ENCODE data around the gene NUDT22. TPM values are rescaled to one million over a fixed set of nuclear protein-coding genes. Genes with fewer than 3 reads are reported as not detected.

Gene NUDT22
- polyA plus RNA-seq, 1 donor (not counting 4 experiments of a cell fraction or from before 2014, with no cell fraction given): 31.1 TPM

DNA sequence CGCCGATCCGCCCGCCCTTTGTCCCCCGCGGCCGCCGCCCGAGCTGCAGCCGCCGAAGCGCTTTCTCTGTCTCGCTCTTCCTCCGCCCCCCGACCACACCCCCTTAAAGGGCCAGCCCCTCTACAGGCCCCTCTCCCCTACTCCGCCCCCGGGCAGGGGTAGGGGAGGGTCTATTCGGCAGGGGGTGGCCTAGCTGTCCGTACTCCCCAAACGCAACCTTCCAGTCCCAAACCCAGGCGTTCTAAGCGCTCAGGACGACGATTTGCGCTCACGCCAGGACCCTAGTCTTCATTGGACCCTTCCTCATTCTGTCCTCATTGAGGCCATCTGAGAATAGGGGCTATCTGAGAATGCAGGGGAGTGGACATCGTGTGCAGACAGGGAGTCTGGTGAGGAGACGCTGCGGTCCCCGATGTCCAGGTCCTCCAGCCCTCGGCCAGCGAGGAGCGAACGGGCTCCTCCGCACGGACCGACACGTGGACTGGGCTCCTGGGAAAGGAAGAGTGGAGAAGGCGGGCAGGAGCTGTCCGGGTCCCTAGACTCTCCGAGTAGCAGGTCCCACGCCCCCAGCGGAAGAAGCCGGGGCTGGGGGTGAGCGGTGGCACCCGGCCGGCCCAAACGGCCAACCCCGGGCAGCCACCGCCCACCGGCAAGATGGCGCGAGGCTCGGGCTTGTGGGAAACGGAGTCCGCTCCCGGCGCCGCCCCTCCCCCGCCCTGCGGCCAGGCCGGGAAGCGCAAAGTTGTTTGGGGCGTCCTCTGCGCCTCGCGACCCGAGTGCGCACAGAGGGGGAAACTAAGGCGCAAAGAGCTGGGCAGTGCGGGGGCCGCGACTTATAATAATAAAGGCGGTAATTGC, 21.0 kb downstream of the NUDT22 start, which contains the start of gene PPP1R14B:
Gene PPP1R14B, minus strand, starts transcription at position 73 of the 858 bp plus-strand sequence. CDS start 270 bp downstream, outside the sequence.
- H3K9ac ChIP-seq (ENCODE audit: control insufficient read depth, extremely low read depth, insufficient read depth, low read length): peak within 1 kb of the TSS; percentile 95
- peak within 1 kb of the TSS; percentile 94 for H3K27ac ChIP-seq (ENCODE audit: control insufficient read depth, insufficient read depth, low read length)
- no peaks in the 10 kb centered on the region for H4K20me1 ChIP-seq (ENCODE audit: control insufficient read depth, extremely low read depth, insufficient read depth, low read length)
- dilution Hi-C loops (cut with MboI; ENCODE audit: extremely low pct_ligation_motif_present, low sequenced_read_pairs): no loop called here
- peaks cover 6 to 14% of the 10 kb centered on the region in 2 experiments for H3K36me3 ChIP-seq (ENCODE audit: control insufficient read depth in 2 of 2, extremely low read depth in 1 of 2, insufficient read depth in 2 of 2, low read length in 2 of 2)
- H3K9me3 ChIP-seq (ENCODE audit: control insufficient read depth, low read depth, low read length): no peaks in the 10 kb centered on the region
- no peaks in the 10 kb centered on the region for H3K27me3 ChIP-seq (ENCODE audit: control insufficient read depth, extremely low read depth, insufficient read depth, low read length)
- peak within 1 kb of the TSS; percentile 68 for H2AFZ ChIP-seq (ENCODE audit: control insufficient read depth, low read length)
- peaks cover 36% of the 10 kb centered on the region for H3K4me1 ChIP-seq (ENCODE audit: control insufficient read depth, extremely low read depth, insufficient read depth, low read length)
- H3K9me1 ChIP-seq (ENCODE audit: control insufficient read depth, extremely low read depth, insufficient read depth, low read length): no peaks in the 10 kb centered on the region
- FAIRE-seq (no peak), DNase-seq (ENCODE audit: low read depth, low spot score) (no peak)
- no peak for TF ChIP-seq EZH2 (IDR thresholded peaks at IDR 0.05; ENCODE audit: low read length)
- TF ChIP-seq, protein P1, sequence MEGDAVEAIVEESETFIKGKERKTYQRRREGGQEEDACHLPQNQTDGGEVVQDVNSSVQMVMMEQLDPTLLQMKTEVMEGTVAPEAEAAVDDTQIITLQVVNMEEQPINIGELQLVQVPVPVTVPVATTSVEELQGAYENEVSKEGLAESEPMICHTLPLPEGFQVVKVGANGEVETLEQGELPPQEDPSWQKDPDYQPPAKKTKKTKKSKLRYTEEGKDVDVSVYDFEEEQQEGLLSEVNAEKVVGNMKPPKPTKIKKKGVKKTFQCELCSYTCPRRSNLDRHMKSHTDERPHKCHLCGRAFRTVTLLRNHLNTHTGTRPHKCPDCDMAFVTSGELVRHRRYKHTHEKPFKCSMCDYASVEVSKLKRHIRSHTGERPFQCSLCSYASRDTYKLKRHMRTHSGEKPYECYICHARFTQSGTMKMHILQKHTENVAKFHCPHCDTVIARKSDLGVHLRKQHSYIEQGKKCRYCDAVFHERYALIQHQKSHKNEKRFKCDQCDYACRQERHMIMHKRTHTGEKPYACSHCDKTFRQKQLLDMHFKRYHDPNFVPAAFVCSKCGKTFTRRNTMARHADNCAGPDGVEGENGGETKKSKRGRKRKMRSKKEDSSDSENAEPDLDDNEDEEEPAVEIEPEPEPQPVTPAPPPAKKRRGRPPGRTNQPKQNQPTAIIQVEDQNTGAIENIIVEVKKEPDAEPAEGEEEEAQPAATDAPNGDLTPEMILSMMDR (optimal IDR thresholded peaks at IDR 0.05 in 1 of 3, IDR thresholded peaks at IDR 0.05 in 1 of 3, conservative IDR thresholded peaks at IDR 0.05 in 1 of 3; ENCODE audit: extremely low read depth in 1 of 3, insufficient read depth in 2 of 3, low read length in 3 of 3): no peak
- peak within 1 kb of the TSS; percentile 87 to 92 (median 88) for H3K4me3 ChIP-seq (ENCODE audit: control insufficient read depth in 2 of 3, extremely low read depth in 1 of 3, insufficient read depth in 2 of 3, low read depth in 1 of 3, low read length in 3 of 3)
- peaks cover 30% of the 10 kb centered on the region for H3K79me2 ChIP-seq (ENCODE audit: control insufficient read depth, insufficient read depth, low read length)
- peak within 1 kb of the TSS; percentile 100 for H3K4me2 ChIP-seq (ENCODE audit: control insufficient read depth, extremely low read depth, insufficient read depth, low read depth, low read length)

DNA sequence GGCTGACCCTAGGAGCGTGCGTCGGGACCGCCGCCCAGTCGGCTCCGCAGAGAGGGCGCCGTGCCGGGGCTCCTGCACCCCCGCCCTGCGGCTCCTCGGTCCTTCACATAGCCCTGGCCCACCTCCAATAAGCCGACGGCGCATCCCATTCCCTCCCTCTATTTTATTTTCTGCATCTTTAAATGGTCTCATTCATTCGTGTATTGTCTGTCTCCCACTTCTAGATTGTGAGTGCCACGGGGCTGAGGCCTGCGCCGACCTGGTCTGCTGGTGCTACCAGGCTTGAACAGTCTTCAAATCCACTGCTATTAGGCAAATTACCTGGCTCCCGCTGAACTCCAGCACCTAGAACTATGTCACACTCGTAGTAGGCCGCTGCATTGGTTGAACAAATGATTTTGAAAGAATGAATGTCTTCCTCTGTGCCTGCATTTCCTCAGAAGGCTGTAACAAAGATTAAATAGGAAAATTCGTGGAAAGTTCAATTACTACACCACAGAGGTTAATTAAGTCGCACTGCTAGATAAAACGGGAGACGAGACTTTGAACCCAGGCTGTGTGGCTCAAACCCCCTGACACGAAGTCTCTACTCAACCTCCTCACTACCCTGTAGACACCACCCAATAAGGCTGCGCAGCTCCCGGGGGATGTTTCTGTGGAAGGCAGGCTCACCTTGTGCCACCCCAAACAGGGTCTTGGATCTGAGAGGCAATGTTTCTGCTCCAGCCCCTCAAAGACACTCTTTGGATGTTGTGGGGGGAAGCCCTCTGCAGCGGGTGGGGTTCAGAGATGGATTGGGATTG, 21.9 kb downstream of the NUDT22 start:
- Histone ChIP-seq H3K9me3 (ENCODE audit: control insufficient read depth, low read depth, low read length) (no peaks in the 10 kb centered on the region), H3K36me3 (ENCODE audit: control insufficient read depth in 2 of 2, extremely low read depth in 1 of 2, insufficient read depth in 2 of 2, low read length in 2 of 2) (peaks cover 5 to 16% of the 10 kb centered on the region in 2 experiments), H3K27ac (ENCODE audit: control insufficient read depth, insufficient read depth, low read length) (no peak overlapping the region), H3K4me2 (ENCODE audit: control insufficient read depth, extremely low read depth, insufficient read depth, low read depth, low read length) (peak overlapping the region; percentile 100), H3K9ac (ENCODE audit: control insufficient read depth, extremely low read depth, insufficient read depth, low read length) (peak overlapping the region; percentile 95), H3K27me3 (ENCODE audit: control insufficient read depth, extremely low read depth, insufficient read depth, low read length) (no peaks in the 10 kb centered on the region), H3K9me1 (ENCODE audit: control insufficient read depth, extremely low read depth, insufficient read depth, low read length) (no peaks in the 10 kb centered on the region), H2AFZ (ENCODE audit: control insufficient read depth, low read length) (no peak overlapping the region), H3K4me1 (ENCODE audit: control insufficient read depth, extremely low read depth, insufficient read depth, low read length) (peaks cover 35% of the 10 kb centered on the region), H3K4me3 (ENCODE audit: control insufficient read depth in 2 of 3, extremely low read depth in 1 of 3, insufficient read depth in 2 of 3, low read depth in 1 of 3, low read length in 3 of 3) (peak overlapping the region; percentile 52 to 87 (median 60)), H3K79me2 (ENCODE audit: control insufficient read depth, insufficient read depth, low read length) (peaks cover 34% of the 10 kb centered on the region), H4K20me1 (ENCODE audit: control insufficient read depth, extremely low read depth, insufficient read depth, low read length) (peaks cover 2% of the 10 kb centered on the region)
- dilution Hi-C loops (cut with MboI; ENCODE audit: extremely low pct_ligation_motif_present, low sequenced_read_pairs): no loop called here
- no peak for FAIRE-seq
- TF ChIP-seq, protein P1 (optimal IDR thresholded peaks at IDR 0.05 in 1 of 3, IDR thresholded peaks at IDR 0.05 in 1 of 3, conservative IDR thresholded peaks at IDR 0.05 in 1 of 3; ENCODE audit: extremely low read depth in 1 of 3, insufficient read depth in 2 of 3, low read length in 3 of 3): no peak
- TF ChIP-seq EZH2 (IDR thresholded peaks at IDR 0.05; ENCODE audit: low read length): no peak
- DNase-seq (ENCODE audit: low read depth, low spot score): no peak
